GM19023 (cell line): ENCODE data around the gene ASXL2.
"Not testable (repeated sequence)": the region's sequence is repeated elsewhere in the genome, so short reads cannot be mapped to it uniquely, and the experiment has no call there.

Source experiments
- ATAC-seq: cut with Tn5 transposase; IDR thresholded peaks from one replicate; pipeline ENCODE4 v1.9.1; 2021; ENCODE audit warnings: mild to moderate bottlenecking, moderate library complexity; ENCODE audit not compliant: unreplicated experiment

ASXL2 gene

GRCh38 chr2:25878361-25879132 lies at the start of gene ASXL2:
ASXL2 (minus strand) TSS chr2:25878487; CDS start chr2:25878222, 265 bp downstream.
- ATAC-seq: peak; percentile 92

- no peak for ATAC-seq
Observed at GRCh38 chr2:25926984-25927756, 48.9 kb upstream of the ASXL2 start.

GRCh38 chr2:25922501-25922900 lies 44.2 kb upstream of the ASXL2 start:
- ATAC-seq: no peak

- no peak for ATAC-seq
Observed at GRCh38 chr2:25920786-25921415, 42.6 kb upstream of the ASXL2 start.

- ATAC-seq: no peak
Observed at GRCh38 chr2:25920336-25920735, 42.0 kb upstream of the ASXL2 start.

- no peak for ATAC-seq
Observed at GRCh38 chr2:25917832-25918231, 39.5 kb upstream of the ASXL2 start.

GRCh38 chr2:25917411-25917810 lies 39.1 kb upstream of the ASXL2 start:
- not testable (repeated sequence) for ATAC-seq

- not testable (repeated sequence) for ATAC-seq
Observed at GRCh38 chr2:25915944-25916772, 37.9 kb upstream of the ASXL2 start.

- not testable (repeated sequence) for ATAC-seq
Observed at GRCh38 chr2:25915411-25915810, 37.1 kb upstream of the ASXL2 start.

GRCh38 chr2:25913696-25913973 lies 35.3 kb upstream of the ASXL2 start:
- not testable (repeated sequence) for ATAC-seq

GRCh38 chr2:25912851-25913695 lies 34.8 kb upstream of the ASXL2 start:
- no peak for ATAC-seq

GRCh38 chr2:25909574-25909973 lies 31.3 kb upstream of the ASXL2 start:
- ATAC-seq: not testable (repeated sequence)

GRCh38 chr2:25905126-25905525 lies 26.8 kb upstream of the ASXL2 start:
- no peak for ATAC-seq

- no peak for ATAC-seq
Observed at GRCh38 chr2:25903216-25903776, 25.0 kb upstream of the ASXL2 start.

GRCh38 chr2:25899404-25899970 lies 21.2 kb upstream of the ASXL2 start:
- no peak for ATAC-seq

- no peak for ATAC-seq
Observed at GRCh38 chr2:25897506-25897905, 19.2 kb upstream of the ASXL2 start.

GRCh38 chr2:25896308-25896707 lies 18.0 kb upstream of the ASXL2 start:
- ATAC-seq: not testable (repeated sequence)

- ATAC-seq: no peak
Observed at GRCh38 chr2:25895610-25896009, 17.3 kb upstream of the ASXL2 start.

GRCh38 chr2:25895018-25895417 lies 16.7 kb upstream of the ASXL2 start:
- no peak for ATAC-seq
